IMR-90 (cell line): ENCODE data around the gene PPY. TPM values are rescaled to one million over a fixed set of nuclear protein-coding genes. Genes with fewer than 3 reads are reported as not detected.

ENCODE experiments used
- ATAC-seq: fragments of 200-7000 bp; cut with Tn5 transposase; 2 replicates; pipeline ENCODE4 v1.9.1; 2020; ENCODE audit warnings: low read depth, mild to moderate bottlenecking, moderate library complexity
- BruUV-seq: library from RNA; stranded (reverse); fragments of 400-500 nt; replicated peaks from 2 replicates; lab custom pipeline; 2021; lab: Mats Ljungman, UMichigan
- CTCF ChIA-PET: fragments of 300-600 bp; formaldehyde crosslinking; extraction: SDS; loops from one replicate; lab custom pipeline; 2021; ENCODE audit warnings: antibody characterized with exemption; lab: Yijun Ruan, JAX
- POLR2A ChIA-PET: fragments of 300-600 bp; sonication (Branson Sonifier 250); formaldehyde crosslinking; loops from one replicate; lab custom pipeline; 2022; ENCODE audit warnings: antibody characterized with exemption; ENCODE audit not compliant: unreplicated experiment; lab: Charles Lee
- DNase-seq: peaks from one replicate; pipeline ENCODE4 v3.0.0; 2013
- H2AFZ ChIP-seq: replicated peaks from 2 replicates; pipeline ENCODE3; 2013; ENCODE audit warnings: low read length, mild to moderate bottlenecking; ENCODE audit not compliant: poor library complexity
- H2AK5ac ChIP-seq: 2 replicates; pipeline ENCODE4 v1.6.1; 2013; ENCODE audit warnings: low read depth, low read length, inconsistent platforms
- H2AK9ac ChIP-seq: replicated peaks from 2 replicates; pipeline ENCODE3; 2013; ENCODE audit warnings: mild to moderate bottlenecking, low read depth, low read length, moderate library complexity; ENCODE audit not compliant: poor library complexity
- H2BK120ac ChIP-seq: 2 replicates; pipeline ENCODE4 v1.6.1; 2013; ENCODE audit warnings: low read depth, low read length, inconsistent platforms
- H2BK15ac ChIP-seq: 3 replicates; pipeline ENCODE4 v1.6.1; 2013; ENCODE audit warnings: low read depth, low read length, inconsistent platforms
- H2BK20ac ChIP-seq: 2 replicates; pipeline ENCODE4 v1.6.1; 2013; ENCODE audit warnings: low read depth, mild to moderate bottlenecking, inconsistent platforms, low read length, moderate library complexity
- H2BK5ac ChIP-seq: 2 replicates; pipeline ENCODE4 v1.6.1; 2013; ENCODE audit warnings: mild to moderate bottlenecking, low read depth, low read length, inconsistent platforms; ENCODE audit not compliant: poor library complexity, severe bottlenecking
- H3K14ac ChIP-seq: replicated peaks from 2 replicates; pipeline ENCODE4 v1.6.1; 2013; ENCODE audit warnings: low read depth, low read length, inconsistent platforms
- H3K18ac ChIP-seq: 2 replicates; pipeline ENCODE4 v1.6.1; 2013; ENCODE audit warnings: low read depth, low read length, control low read depth
- H3K23ac ChIP-seq: 2 replicates; pipeline ENCODE4 v1.6.1; 2013; ENCODE audit warnings: low read depth, low read length, inconsistent platforms
- H3K27ac ChIP-seq: 2 replicates; pipeline ENCODE4 v1.5.1; 2013; ENCODE audit warnings: mild to moderate bottlenecking, control low read depth, low read length; ENCODE audit not compliant: insufficient read depth
- H3K27me3 ChIP-seq: 2 replicates; pipeline ENCODE4 v1.6.1; 2013; ENCODE audit warnings: low read length; ENCODE audit not compliant: control insufficient read depth, insufficient read depth
- H3K36me3 ChIP-seq: 2 replicates; pipeline ENCODE4 v1.6.1; 2013; ENCODE audit warnings: low read length, mixed read lengths; ENCODE audit not compliant: control insufficient read depth, insufficient read depth
- H3K4ac ChIP-seq: 2 replicates; pipeline ENCODE4 v1.6.1; 2013; ENCODE audit warnings: low read depth, low read length, inconsistent platforms
- H3K4me1 ChIP-seq: 2 replicates; pipeline ENCODE4 v1.6.1; 2013; ENCODE audit warnings: low read length, mixed read lengths; ENCODE audit not compliant: control insufficient read depth, insufficient read depth
- H3K4me2 ChIP-seq: 2 replicates; pipeline ENCODE4 v1.6.1; 2013; ENCODE audit warnings: low read depth, mild to moderate bottlenecking, control low read depth, low read length, moderate library complexity
- H3K4me3 ChIP-seq: 2 replicates; pipeline ENCODE4 v1.5.1; 2013; ENCODE audit warnings: low read depth, mild to moderate bottlenecking, control low read depth, low read length, moderate library complexity; ENCODE audit not compliant: insufficient read depth
- H3K56ac ChIP-seq: 2 replicates; pipeline ENCODE4 v1.6.1; 2013; ENCODE audit warnings: low read length, inconsistent platforms; ENCODE audit not compliant: insufficient read depth; ENCODE audit errors: extremely low read depth
- H3K79me1 ChIP-seq, 2 experiments: 2 replicates each; pipeline ENCODE4 v1.6.1; 2013; ENCODE audit warnings: low read length in 2 of 2, inconsistent platforms in 1 of 2, low read depth in 1 of 2
- H3K9ac ChIP-seq: 2 replicates; pipeline ENCODE4 v1.6.1; 2013; ENCODE audit warnings: low read depth, low read length, control low read depth
- H3K9me1 ChIP-seq: 2 replicates; pipeline ENCODE4 v1.6.1; 2013; ENCODE audit warnings: low read length, inconsistent platforms; ENCODE audit not compliant: insufficient read depth
- H3K9me3 ChIP-seq: 2 replicates; pipeline ENCODE4 v1.6.1; 2013; ENCODE audit warnings: low read length; ENCODE audit not compliant: control insufficient read depth, insufficient read depth
- H4K20me1 ChIP-seq: 2 replicates; pipeline ENCODE4 v1.6.1; 2013; ENCODE audit warnings: low read length, inconsistent platforms; ENCODE audit not compliant: insufficient read depth
- H4K5ac ChIP-seq: 2 replicates; pipeline ENCODE4 v1.6.1; 2013; ENCODE audit warnings: mild to moderate bottlenecking, low read depth, low read length, control low read depth
- H4K8ac ChIP-seq, 2 experiments: 2 replicates each; pipeline ENCODE4 v1.6.1; 2013; ENCODE audit warnings: low read depth in 2 of 2, low read length in 2 of 2, control low read depth in 1 of 2, inconsistent platforms in 1 of 2
- H4K91ac ChIP-seq: 2 replicates; pipeline ENCODE4 v1.6.1; 2013; ENCODE audit warnings: low read depth, low read length, inconsistent platforms; ENCODE audit not compliant: insufficient read depth
- BHLHE40 ChIP-seq: fragments of 150-350 bp; IDR thresholded peaks from 2 replicates; pipeline ENCODE4 v1.6.1; 2016; ENCODE audit warnings: mild to moderate bottlenecking, low read depth, low read length
- CEBPB ChIP-seq: IDR thresholded peaks from 2 replicates; pipeline ENCODE4 v1.6.1; 2012; ENCODE audit warnings: low read depth, low read length, improper control_type of control experiment
- CHD1 ChIP-seq: IDR thresholded peaks from 2 replicates; pipeline ENCODE4 v1.6.1; 2012; ENCODE audit warnings: low read depth, low read length, improper control_type of control experiment
- MAFK ChIP-seq: IDR thresholded peaks from 2 replicates; pipeline ENCODE4 v1.6.1; 2012; ENCODE audit warnings: low read depth, low read length, improper control_type of control experiment
- MAZ ChIP-seq: IDR thresholded peaks from 2 replicates; pipeline ENCODE4 v1.6.1; 2012; ENCODE audit warnings: low read depth, mild to moderate bottlenecking, low read length, improper control_type of control experiment, moderate library complexity, borderline replicate concordance
- NFE2L2 ChIP-seq: fragments of 150-350 bp; IDR thresholded peaks from 2 replicates; pipeline ENCODE4 v1.6.1; 2016; ENCODE audit warnings: low read depth, mild to moderate bottlenecking, low read length
- RAD21 ChIP-seq: IDR thresholded peaks from 2 replicates; pipeline ENCODE4 v1.6.1; 2012; ENCODE audit warnings: low read length, improper control_type of control experiment
- RCOR1 ChIP-seq: IDR thresholded peaks from 2 replicates; pipeline ENCODE4 v1.6.1; 2012; ENCODE audit warnings: mild to moderate bottlenecking, low read length, improper control_type of control experiment; ENCODE audit not compliant: insufficient replicate concordance
- RFX5 ChIP-seq: IDR thresholded peaks from 2 replicates; pipeline ENCODE4 v1.8.0; 2012; ENCODE audit warnings: low read depth, mild to moderate bottlenecking, low read length, moderate library complexity
- SMC3 ChIP-seq: fragments of 150-350 bp; IDR thresholded peaks from 2 replicates; pipeline ENCODE4 v1.6.1; 2016; ENCODE audit warnings: low read depth, mild to moderate bottlenecking, antibody characterized with exemption, low read length, moderate library complexity
- WGBS, 2 experiments: methylation state at CpG; one replicate each; pipeline versions ENCODE4 v1.1.5 to v1.1.7; 2013; ENCODE audit warnings: missing lambda C conversion rate in 2 of 2; ENCODE audit not compliant: insufficient read length in 1 of 2; ENCODE audit errors: extremely low coverage in 2 of 2; 5-methylcytosine and 5-hydroxymethylcytosine counted together
- dilution Hi-C: fragments of 300-500 bp; cut with HindIII; formaldehyde crosslinking; loops from one replicate; pipeline ENCODE4 v1.14.3; 2018; ENCODE audit warnings: low sequenced_read_pairs; ENCODE audit not compliant: unreplicated experiment
- in situ Hi-C: fragments of 300-500 bp; cut with MboI; formaldehyde crosslinking; loops from 3 replicates; pipeline ENCODE4 v1.14.3; 2019; ENCODE audit warnings: low sequenced_read_pairs, inconsistent platforms, mixed read lengths
- intact Hi-C: fragments of 100-400 bp; cut with micrococcal nuclease; formaldehyde crosslinking; loops from 2 replicates; pipeline ENCODE4 v1.10.0; 2022
- polyA plus RNA-seq, 3 experiments: library from polyadenylated mRNA; depleted of rRNA; stranded (reverse); fragments of >200 nt; gene quantifications; 2 replicates each; pipeline ENCODE4 v1.2.3, GENCODE V29; 2012; ENCODE audit warnings: low replicate concordance in 1 of 3
- total RNA-seq: library from RNA; depleted of rRNA; stranded (reverse); fragments of >200 nt; gene quantifications from 2 replicates; pipeline ENCODE4 v1.2.3, GENCODE V29; 2012
- TF ChIP-seq, protein P1 (sequence below): fragments of 150-350 bp; IDR thresholded peaks from 2 replicates; pipeline ENCODE4 v1.6.1; 2016; ENCODE audit warnings: low read depth, mild to moderate bottlenecking, low read length, moderate library complexity, borderline replicate concordance
- TF ChIP-seq, protein P2 (sequence below): fragments of 150-350 bp; IDR thresholded peaks from 2 replicates; pipeline ENCODE4 v1.6.1; 2017; ENCODE audit warnings: mild to moderate bottlenecking, antibody characterized with exemption, low read length, low read depth

Gene PPY
- total and polyA plus RNA-seq, 2 of the 4 experiments (the other 2 are of a cell fraction), result not detected

DNA sequence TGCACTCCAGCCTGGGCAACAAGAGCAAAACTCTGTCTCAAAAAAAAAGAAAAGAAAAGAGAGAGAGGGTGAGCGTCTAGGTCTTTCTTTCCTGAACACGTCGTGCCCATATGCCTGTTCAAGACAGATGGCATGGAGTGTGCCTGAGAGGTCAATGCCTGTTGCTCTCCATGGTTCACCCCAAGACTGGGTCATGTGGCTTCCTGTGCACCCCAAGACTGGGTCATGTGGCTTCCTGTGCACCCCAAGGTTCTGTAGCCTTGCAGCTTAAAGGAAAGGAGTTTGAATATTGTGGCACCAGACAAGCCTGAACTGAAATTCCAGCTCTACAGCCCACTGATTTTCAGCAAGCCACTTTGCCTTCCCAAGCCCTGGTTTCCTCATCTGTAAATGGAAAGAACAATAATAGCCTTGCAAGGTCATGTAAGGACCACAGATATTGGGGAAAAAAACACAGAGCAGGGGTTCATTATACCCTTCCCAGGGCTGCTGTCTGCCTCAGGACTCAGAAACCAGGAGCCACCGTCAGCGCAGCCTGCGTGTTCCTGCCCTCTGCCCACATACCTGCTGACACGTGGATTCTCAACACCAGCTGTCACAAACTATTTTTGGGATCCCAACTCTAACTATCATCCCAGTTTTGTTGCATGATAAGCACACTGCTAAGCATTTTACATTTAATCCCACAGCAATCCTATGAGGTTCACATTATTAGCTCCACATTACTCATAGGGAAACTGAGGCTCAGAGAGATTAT lies 44.1 kb upstream of the PPY start:
- Histone ChIP-seq H3K4me3 (no peak overlapping the region), H3K56ac (no peak overlapping the region), H2AK5ac (no peak overlapping the region), H2BK120ac (no peak overlapping the region), H3K4ac (no peak overlapping the region), H3K27me3 (peaks cover 63% of the 10 kb centered on the region), H4K20me1 (no peaks in the 10 kb centered on the region), H3K4me2 (no peak overlapping the region), H3K36me3 (no peaks in the 10 kb centered on the region), H4K8ac (no peak overlapping the region), H3K14ac (no peak overlapping the region), H2BK5ac (no peak overlapping the region), H2AK9ac (no peak overlapping the region), H2AFZ (no peak overlapping the region), H3K4me1 (peaks cover 2% of the 10 kb centered on the region; the same call in 1 of the 2 replicates), H3K9me3 (no peaks in the 10 kb centered on the region), H2BK20ac (no peak overlapping the region), H3K18ac (no peak overlapping the region), H3K79me1 (no peaks in the 10 kb centered on the region), H4K5ac (no peak overlapping the region), H2BK15ac (no peak overlapping the region), H3K9ac (no peak overlapping the region), H3K27ac (no peak overlapping the region), H4K91ac (no peak overlapping the region), H3K23ac (no peak overlapping the region), H3K9me1 (no peaks in the 10 kb centered on the region)
- dilution Hi-C loops, result no loop called here
- in situ Hi-C loops, result no loop called here
- CTCF ChIA-PET, result interaction anchor here (1.1 kb wide), 1 partner anchor 129 kb away, joined by 3 read pairs; no protein-coding TSS in a partner anchor
- intact Hi-C loops, result no loop called here
- TF ChIP-seq CEBPB (no peak), MAZ (no peak), RFX5 (no peak), RCOR1 (no peak), NFE2L2 (no peak), RAD21 (no peak), CHD1 (no peak), BHLHE40 (no peak), SMC3 (no peak), MAFK (no peak)
- TF ChIP-seq, protein P1, sequence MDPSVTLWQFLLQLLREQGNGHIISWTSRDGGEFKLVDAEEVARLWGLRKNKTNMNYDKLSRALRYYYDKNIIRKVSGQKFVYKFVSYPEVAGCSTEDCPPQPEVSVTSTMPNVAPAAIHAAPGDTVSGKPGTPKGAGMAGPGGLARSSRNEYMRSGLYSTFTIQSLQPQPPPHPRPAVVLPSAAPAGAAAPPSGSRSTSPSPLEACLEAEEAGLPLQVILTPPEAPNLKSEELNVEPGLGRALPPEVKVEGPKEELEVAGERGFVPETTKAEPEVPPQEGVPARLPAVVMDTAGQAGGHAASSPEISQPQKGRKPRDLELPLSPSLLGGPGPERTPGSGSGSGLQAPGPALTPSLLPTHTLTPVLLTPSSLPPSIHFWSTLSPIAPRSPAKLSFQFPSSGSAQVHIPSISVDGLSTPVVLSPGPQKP, result no peak
- TF ChIP-seq, protein P2, sequence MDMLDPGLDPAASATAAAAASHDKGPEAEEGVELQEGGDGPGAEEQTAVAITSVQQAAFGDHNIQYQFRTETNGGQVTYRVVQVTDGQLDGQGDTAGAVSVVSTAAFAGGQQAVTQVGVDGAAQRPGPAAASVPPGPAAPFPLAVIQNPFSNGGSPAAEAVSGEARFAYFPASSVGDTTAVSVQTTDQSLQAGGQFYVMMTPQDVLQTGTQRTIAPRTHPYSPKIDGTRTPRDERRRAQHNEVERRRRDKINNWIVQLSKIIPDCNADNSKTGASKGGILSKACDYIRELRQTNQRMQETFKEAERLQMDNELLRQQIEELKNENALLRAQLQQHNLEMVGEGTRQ, result no peak
- ATAC-seq (no peak), DNase-seq (no peak)
- POLR2A ChIA-PET, result interaction anchor here (0.6 kb wide), 1 partner anchor 92 kb away, joined by 4 read pairs; no protein-coding TSS in a partner anchor
- 67% methylated on average over 1 of the region's 7 CpGs; no CpG with 5 or more reads in 1 of the 2 experiments for WGBS, 2 experiments
- BruUV-seq, result no TSS peak
